WI38 (cell line): ENCODE data around the gene PABPN1L.

Source experiments
- H3K4me3 ChIP-seq: 2 replicates; pipeline ENCODE4 v1.5.1; 2011; ENCODE audit warnings: low read depth, mild to moderate bottlenecking, control low read depth, low read length
- TF ChIP-seq, protein P1 (sequence below): IDR thresholded peaks from 2 replicates; pipeline ENCODE4 v1.5.1; 2012; ENCODE audit warnings: low read depth, mild to moderate bottlenecking, control low read depth, low read length

PABPN1L gene

DNA sequence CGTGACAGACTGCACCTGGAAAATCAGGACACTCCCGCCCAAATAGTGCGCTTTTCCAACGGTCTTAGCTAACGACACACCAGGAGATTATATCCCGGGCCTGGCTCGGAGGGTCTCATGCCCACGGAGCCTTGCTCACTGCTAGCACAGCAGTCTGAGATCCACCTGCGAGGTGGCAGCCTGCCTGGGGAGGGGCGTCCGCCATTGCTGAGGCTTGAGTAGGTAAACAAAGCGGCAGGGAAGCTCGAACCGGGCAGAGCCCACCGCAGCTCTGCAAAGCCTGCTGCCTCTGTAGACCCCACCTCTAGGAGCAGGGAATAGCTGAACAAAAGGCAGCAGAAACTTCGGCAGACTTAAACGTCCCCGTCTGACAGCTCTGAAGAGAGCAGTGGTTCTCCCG is 14.8 kb downstream of the PABPN1L start:
- TF ChIP-seq, protein P1, sequence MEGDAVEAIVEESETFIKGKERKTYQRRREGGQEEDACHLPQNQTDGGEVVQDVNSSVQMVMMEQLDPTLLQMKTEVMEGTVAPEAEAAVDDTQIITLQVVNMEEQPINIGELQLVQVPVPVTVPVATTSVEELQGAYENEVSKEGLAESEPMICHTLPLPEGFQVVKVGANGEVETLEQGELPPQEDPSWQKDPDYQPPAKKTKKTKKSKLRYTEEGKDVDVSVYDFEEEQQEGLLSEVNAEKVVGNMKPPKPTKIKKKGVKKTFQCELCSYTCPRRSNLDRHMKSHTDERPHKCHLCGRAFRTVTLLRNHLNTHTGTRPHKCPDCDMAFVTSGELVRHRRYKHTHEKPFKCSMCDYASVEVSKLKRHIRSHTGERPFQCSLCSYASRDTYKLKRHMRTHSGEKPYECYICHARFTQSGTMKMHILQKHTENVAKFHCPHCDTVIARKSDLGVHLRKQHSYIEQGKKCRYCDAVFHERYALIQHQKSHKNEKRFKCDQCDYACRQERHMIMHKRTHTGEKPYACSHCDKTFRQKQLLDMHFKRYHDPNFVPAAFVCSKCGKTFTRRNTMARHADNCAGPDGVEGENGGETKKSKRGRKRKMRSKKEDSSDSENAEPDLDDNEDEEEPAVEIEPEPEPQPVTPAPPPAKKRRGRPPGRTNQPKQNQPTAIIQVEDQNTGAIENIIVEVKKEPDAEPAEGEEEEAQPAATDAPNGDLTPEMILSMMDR: no peak
- no peak overlapping the region for H3K4me3 ChIP-seq

DNA sequence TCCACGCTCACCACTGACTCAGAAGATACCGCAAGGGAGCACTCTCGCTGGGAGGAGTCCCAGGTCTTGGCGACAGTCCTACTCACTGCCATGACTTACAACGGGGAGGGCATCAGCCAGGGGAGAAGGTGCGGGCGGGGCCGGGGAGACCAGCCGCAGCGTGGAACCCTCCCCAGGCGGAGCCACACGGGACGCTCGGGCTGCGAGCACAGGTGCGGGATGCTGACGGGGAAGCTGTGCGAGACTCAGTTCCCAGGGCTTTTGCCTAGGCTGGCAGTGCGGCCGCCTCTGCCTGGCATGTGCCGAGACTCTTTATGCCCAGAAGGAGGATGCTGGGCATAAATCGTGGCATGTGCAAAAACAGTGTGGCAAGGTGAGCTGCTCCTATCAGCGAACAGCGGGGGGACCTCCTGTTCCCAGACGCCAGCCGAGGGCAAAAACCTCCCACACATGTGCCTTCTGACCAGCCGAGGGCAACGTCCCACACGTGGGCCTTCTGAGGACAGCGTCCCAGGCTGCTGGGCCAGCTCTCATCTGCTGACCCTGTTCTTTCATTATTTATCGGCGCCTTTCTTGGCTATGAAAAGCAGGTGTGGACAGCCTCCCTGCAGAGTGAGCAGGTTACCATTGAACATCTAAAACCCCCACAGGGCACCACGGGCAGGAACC is 15.8 kb downstream of the PABPN1L start:
- H3K4me3 ChIP-seq: no peak overlapping the region
- TF ChIP-seq, protein P1: no peak

DNA sequence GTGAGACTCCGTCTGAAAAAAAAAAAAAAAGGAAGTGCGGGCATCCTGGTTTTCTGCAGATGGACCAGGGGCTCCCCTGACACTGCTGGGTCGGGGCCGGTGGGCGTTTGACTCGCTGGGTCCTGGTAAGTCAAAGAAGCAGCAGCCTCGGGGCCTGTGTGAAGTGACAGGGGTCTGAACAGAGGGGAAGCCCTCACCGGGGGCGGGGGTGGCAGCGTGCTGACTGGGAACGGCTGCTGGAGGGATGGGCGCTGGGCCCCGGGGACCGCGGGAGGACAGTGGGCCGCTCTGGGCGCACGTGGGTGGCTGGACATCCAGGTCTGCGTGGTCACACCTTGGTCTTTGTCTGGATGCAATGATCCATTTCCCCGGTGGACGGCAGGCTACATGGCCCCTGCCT is 17.9 kb downstream of the PABPN1L start:
- TF ChIP-seq, protein P1: no peak
- H3K4me3 ChIP-seq: no peak overlapping the region

DNA sequence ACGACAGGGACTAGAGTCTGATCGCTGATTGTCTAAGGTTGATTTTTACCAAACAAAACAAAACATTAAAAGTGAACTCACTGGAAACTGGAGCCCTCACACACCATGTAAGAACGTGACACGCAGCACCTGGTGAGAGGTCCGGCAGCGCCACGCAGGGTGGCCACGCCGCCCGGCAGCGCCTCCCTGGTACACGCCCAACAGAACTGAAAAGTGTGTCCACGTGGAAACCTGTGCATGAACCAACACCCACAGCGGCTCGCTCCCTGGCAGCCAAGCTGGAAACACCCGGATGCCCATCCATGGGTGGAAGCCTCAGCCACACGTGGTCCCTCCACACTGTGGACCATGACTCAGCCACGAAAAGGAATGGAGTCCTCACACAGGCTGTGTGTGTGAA is 18.8 kb downstream of the PABPN1L start:
- H3K4me3 ChIP-seq: no peak overlapping the region
- TF ChIP-seq, protein P1: no peak

DNA sequence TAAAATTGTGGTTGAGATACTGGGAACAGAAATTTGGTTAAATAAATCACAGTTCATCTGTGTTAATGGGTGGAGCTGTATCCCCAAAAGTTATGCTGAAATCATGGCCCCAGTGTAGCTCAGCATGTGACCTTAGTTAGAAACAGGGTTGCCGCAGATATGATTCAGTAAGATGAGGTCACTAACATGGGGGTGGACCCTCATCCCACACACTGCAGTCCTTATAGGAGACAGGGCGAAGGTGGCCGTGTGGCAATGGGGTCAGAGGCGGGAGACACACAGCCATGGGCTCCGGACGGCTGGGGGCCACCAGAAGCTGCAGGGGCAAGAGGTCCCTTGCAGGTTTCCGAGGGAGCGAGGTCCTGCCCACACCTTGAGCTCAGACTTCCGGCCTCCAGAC is 20.4 kb downstream of the PABPN1L start:
- TF ChIP-seq, protein P1: no peak
- no peak overlapping the region for H3K4me3 ChIP-seq

DNA sequence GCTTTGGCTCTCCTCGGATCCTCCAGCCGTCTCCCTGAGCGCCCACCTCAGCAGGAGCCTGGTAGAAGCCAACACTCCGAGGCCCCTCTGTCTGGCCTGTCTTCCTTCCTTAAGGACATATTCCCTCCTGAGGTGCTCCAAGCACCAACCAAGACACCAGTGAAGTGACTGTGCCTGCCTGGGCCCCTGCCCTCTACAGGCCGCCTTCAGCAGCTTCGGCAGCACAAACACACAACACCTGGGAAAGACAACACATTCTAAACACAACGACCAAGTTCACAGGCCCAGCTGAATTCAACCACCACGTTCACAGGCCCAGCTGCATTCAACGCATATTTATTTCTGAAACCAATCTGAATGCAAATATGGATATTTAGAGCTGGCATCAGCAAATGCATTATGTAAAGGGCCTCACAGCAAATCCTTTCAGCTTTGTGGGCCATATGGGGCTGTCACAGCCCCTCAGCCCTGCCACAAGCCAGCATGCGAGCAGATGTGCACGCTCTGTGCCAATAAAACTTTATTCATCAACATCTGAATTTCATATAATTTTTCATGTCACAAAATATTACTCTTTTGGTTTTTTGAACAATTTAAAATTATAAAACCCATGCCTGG is 21.9 kb downstream of the PABPN1L start:
- H3K4me3 ChIP-seq: no peak overlapping the region
- TF ChIP-seq, protein P1: no peak

DNA sequence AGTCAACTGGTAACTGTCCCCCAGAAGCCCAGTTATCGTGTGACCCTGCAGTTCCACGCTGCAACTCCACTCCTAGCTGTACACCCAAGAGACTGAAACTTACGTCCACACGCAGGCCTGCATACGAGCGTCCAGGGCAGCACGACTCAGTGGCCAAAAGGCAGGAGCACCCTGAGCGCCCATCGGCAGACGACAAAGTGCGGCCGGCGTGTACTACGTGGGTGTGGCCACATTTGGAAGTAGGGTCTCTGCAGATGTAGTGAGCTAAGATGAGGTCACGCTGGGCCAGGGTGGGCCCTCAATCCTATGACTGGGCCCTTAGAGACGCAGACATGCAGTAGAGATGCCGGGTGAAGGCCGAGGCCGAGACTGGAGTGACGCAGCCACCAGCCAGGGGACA is 23.2 kb downstream of the PABPN1L start:
- TF ChIP-seq, protein P1: no peak
- H3K4me3 ChIP-seq: no peak overlapping the region
